ENCODE measurements around the gene CREB3L2. TPM values are rescaled to one million over a fixed set of nuclear protein-coding genes. Genes with fewer than 3 reads are reported as not detected.
A peak's percentile ranks its signal among the peaks of the same experiment; 100 is the strongest.

The CREB3L2 gene
- total and polyA plus RNA-seq, 9 donors: 21.2 to 110 (median 80.8) TPM

DNA sequence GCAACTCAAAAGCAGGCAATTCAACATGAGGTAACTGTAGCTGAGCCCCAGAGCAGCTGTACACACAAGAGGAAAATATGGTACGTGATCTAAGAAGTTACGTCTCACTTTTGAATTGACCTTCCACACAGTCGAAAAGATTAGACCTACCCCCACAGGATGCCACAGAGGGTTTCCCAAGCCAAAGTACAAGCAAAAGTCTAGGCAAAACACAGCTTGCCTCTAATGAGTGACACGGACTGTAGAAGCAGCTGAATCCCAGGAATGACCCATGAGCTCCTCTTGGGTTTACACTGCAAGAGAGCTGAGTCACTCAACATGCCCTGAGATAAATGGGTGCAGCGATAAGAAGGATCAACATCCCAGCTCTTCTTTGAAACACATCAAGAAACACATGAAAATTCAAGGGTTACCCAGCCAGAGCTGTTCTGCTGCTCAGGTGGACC lies 9.8 kb downstream of the CREB3L2 start:
- DNase-seq: no peak
- Histone ChIP-seq H3K36me3 (no peaks in the 10 kb centered on the region), H3K4me3 (no peak overlapping the region), H3K27me3 (no peaks in the 10 kb centered on the region), H3K4me1 (ENCODE audit: insufficient read depth) (peaks cover 46% of the 10 kb centered on the region), H3K27ac (peak overlapping the region; percentile 37 to 77), H3K9me3 (no peaks in the 10 kb centered on the region)
- 14 to 19% (median 16%) methylated on average over 5 of the region's 5 CpGs for WGBS, 3 donors
- TF ChIP-seq POLR2A (IDR thresholded peaks at IDR 0.05): no peak
- TF ChIP-seq CTCF (IDR thresholded peaks at IDR 0.05): no peak
- TF ChIP-seq EP300 (IDR thresholded peaks at IDR 0.05): no peak
- intact Hi-C loops (cut with DNase I): loop anchor here in 2 of 4 donors (5.0 to 10.0 kb wide), 2 partner anchors 50 to 57 kb away; no protein-coding TSS in a partner anchor

DNA sequence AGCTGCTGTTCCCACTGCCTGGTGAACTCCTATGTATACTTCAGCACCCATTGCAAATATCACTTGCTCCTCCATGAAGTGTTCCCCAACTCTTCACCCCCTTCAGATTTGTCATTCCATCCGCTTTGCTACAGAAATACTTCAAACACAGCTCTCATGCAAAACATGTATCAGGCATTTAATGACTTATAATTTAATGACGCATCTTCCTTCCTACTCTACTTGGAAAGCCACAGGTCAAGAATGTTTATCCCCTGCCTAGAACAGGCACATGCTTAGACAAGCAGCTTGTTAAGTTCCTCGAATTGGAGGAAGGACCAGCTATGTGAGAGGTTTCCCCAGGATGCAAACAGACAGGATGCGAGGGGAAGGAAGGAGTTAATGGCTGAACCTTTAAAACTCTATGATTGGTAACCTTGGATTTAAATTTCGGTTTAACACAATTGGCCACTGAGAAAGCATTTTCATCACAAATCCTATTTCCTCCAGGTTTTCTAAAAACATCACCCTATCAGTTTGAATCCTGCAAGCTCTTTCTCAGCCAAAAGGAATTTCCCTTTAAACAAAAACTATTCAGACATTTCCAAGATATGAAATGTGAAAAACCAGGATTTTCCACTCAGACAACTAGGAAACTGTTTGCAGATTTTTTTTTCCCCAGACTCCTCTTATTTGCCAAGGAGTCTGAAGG lies 11.5 kb downstream of the CREB3L2 start:
- Histone ChIP-seq H3K27ac (peak overlapping the region in 1 of 2 donors; percentile 77), H3K27me3 (no peaks in the 10 kb centered on the region), H3K9me3 (no peaks in the 10 kb centered on the region), H3K4me3 (no peak overlapping the region), H3K4me1 (ENCODE audit: insufficient read depth) (peaks cover 52% of the 10 kb centered on the region), H3K36me3 (no peaks in the 10 kb centered on the region)
- TF ChIP-seq POLR2A (IDR thresholded peaks at IDR 0.05) (no peak), EP300 (IDR thresholded peaks at IDR 0.05) (no peak), CTCF (IDR thresholded peaks at IDR 0.05) (no peak)
- WGBS, 3 donors: 6 to 10% (median 8%) methylated on average over 5 of the region's 5 CpGs
- DNase-seq: no peak
- intact Hi-C loops (cut with DNase I): loop anchor here in 2 of 4 donors (5.0 to 10.0 kb wide), 2 partner anchors 48 to 56 kb away; no protein-coding TSS in a partner anchor

DNA sequence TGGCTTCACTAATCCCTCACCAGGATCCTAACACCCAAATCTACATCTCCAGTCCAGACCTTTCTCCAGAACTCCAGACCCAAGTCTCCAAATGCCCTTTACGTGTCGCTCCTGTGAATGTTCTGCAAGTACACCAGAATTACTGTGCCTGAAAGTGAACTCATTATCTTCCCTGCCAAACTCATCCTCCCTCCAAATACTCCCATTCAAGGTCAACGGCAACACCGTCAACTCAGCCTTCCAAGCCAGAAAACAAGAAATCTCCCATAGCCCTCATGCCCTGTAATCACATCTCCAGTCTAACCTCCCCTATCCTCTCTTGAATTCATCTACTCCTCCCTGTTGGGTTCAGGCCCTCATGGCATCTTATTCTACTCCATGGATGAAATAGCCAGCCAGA lies 12.3 kb downstream of the CREB3L2 start:
- peaks cover 54% of the 10 kb centered on the region for H3K4me1 ChIP-seq (ENCODE audit: insufficient read depth)
- intact Hi-C loops (cut with DNase I): no loop called here
- no peaks in the 10 kb centered on the region for H3K36me3 ChIP-seq
- no peaks in the 10 kb centered on the region for H3K9me3 ChIP-seq
- H3K27ac ChIP-seq: peak overlapping the region in 1 of 2 donors; percentile 77
- H3K27me3 ChIP-seq: no peaks in the 10 kb centered on the region
- DNase-seq: no peak
- TF ChIP-seq CTCF (IDR thresholded peaks at IDR 0.05) (no peak), POLR2A (IDR thresholded peaks at IDR 0.05) (no peak), EP300 (IDR thresholded peaks at IDR 0.05) (no peak)
- H3K4me3 ChIP-seq: no peak overlapping the region
- 7 to 14% (median 10%) methylated on average over 4 of the region's 4 CpGs for WGBS, 3 donors

- Histone ChIP-seq H3K27me3 (no peaks in the 10 kb centered on the region), H3K9me3 (no peaks in the 10 kb centered on the region), H3K36me3 (no peaks in the 10 kb centered on the region), H3K4me1 (ENCODE audit: insufficient read depth) (peaks cover 52% of the 10 kb centered on the region), H3K27ac (peak overlapping the region in 1 of 2 donors; percentile 77), H3K4me3 (no peak overlapping the region)
- no peak for TF ChIP-seq POLR2A (IDR thresholded peaks at IDR 0.05)
- TF ChIP-seq EP300 (IDR thresholded peaks at IDR 0.05): no peak
- no peak for TF ChIP-seq CTCF (IDR thresholded peaks at IDR 0.05)
- no peak for DNase-seq
- intact Hi-C loops (cut with DNase I): no loop called here
- 47 to 59% (median 54%) methylated on average over 7 of the region's 7 CpGs for WGBS, 3 donors
Measured at GRCh38 chr7:137989094-137989493, 12.8 kb downstream of the CREB3L2 start.

Measured in ovary (tissue), 9 donors.